Activated CD8-positive, alpha-beta T cell treated with anti-CD3 and anti-CD28 coated beads, Interleukin-2, amount 10 ng/mL, durations not matched to agents 7 days and 5 days (primary cell): Measurements from ENCODE around the gene CCDC106. TPM values are rescaled to one million over a fixed set of nuclear protein-coding genes. Genes with fewer than 3 reads are reported as not detected.

ENCODE experiments used
- ATAC-seq: fragments of 150-1000 bp; cut with Tn5 transposase; one replicate; pipeline ENCODE4 v1.10.0; 2021; ENCODE audit warnings: moderate library complexity
- CTCF ChIA-PET: fragments of 350-600 bp; sonication (Branson Sonifier 250); formaldehyde crosslinking; loops from one replicate; lab custom pipeline; 2021; ENCODE audit warnings: antibody characterized with exemption; lab: Charles Lee
- POLR2A ChIA-PET: fragments of 350-600 bp; sonication (Branson Sonifier 250); formaldehyde crosslinking; loops from one replicate; lab custom pipeline; 2021; ENCODE audit warnings: antibody characterized with exemption; lab: Charles Lee
- DNase-seq: peaks from one replicate; pipeline ENCODE4 v3.0.0-alpha.2; 2020
- H3K27ac Mint-ChIP-seq: one replicate; pipeline ENCODE4 v1.8.0; 2021; ENCODE audit warnings: mild to moderate bottlenecking, mixed read lengths
- H3K27me3 Mint-ChIP-seq: one replicate; pipeline ENCODE4 v1.8.0; 2021; ENCODE audit warnings: low read depth, mixed read lengths
- H3K36me3 Mint-ChIP-seq: one replicate; pipeline ENCODE4 v1.8.0; 2021; ENCODE audit warnings: low read depth, mixed read lengths
- H3K4me1 Mint-ChIP-seq: one replicate; pipeline ENCODE4 v1.8.0; 2021; ENCODE audit warnings: low read depth, mixed read lengths
- H3K4me3 Mint-ChIP-seq: one replicate; pipeline ENCODE4 v1.8.0; 2021; ENCODE audit warnings: mild to moderate bottlenecking, mixed read lengths
- H3K9me3 Mint-ChIP-seq: one replicate; pipeline ENCODE4 v1.8.0; 2022; ENCODE audit warnings: mixed read lengths; ENCODE audit not compliant: insufficient read depth
- total RNA-seq, 2 experiments: library from RNA; stranded (reverse); gene quantifications; one replicate each; pipeline ENCODE4 v1.2.3, GENCODE V29; 2021

The CCDC106 gene
- total RNA-seq, 2 experiments from 2014 or later = 8.7 to 9.4 TPM

GRCh38 chr19:55638864-55639359, 9.1 kb upstream of the CCDC106 start:
- DNase-seq (peak; percentile 78), ATAC-seq (peak; percentile 10)
- Mint-ChIP-seq H3K36me3 (peaks cover 37% of the 10 kb centered on the region), H3K27me3 (no peaks in the 10 kb centered on the region), H3K4me3 (peak overlapping the region; percentile 31), H3K4me1 (peaks cover 73% of the 10 kb centered on the region), H3K9me3 (no peaks in the 10 kb centered on the region), H3K27ac (peak overlapping the region; percentile 82)
- POLR2A ChIA-PET = interaction anchor here (1.0 kb wide), 1 partner anchor 9 kb away, joined by 3 read pairs; no protein-coding TSS in a partner anchor
- CTCF ChIA-PET = interaction anchor here (0.6 to 1.9 kb wide), 10 partner anchors 9 to 124 kb away, joined by 3 to 14 read pairs (median 3); partner anchors contain the start of genes CCDC106, FIZ1 and U2AF2

- peak; percentile 28 for ATAC-seq
- Mint-ChIP-seq H3K9me3 (no peaks in the 10 kb centered on the region), H3K36me3 (peaks cover 35% of the 10 kb centered on the region), H3K4me3 (peak overlapping the region; percentile 78), H3K27ac (peak overlapping the region; percentile 90), H3K4me1 (peaks cover 68% of the 10 kb centered on the region), H3K27me3 (no peaks in the 10 kb centered on the region)
- POLR2A ChIA-PET = interaction anchor here (0.8 kb wide), 1 partner anchor 15 kb away, joined by 4 read pairs; the partner anchor contains the start of gene U2AF2
- CTCF ChIA-PET = interaction anchor here (0.7 to 1.9 kb wide), 6 partner anchors 9 to 34 kb away, joined by 3 to 14 read pairs (median 4); partner anchors contain the start of genes U2AF2, ZNF784 and ZNF865
- peak; percentile 73 for DNase-seq
Observed at GRCh38 chr19:55640043-55640576, 7.9 kb upstream of the CCDC106 start.

GRCh38 chr19:55640577-55641425, 7.2 kb upstream of the CCDC106 start, which contains the start of gene ZNF580:
TSS of gene ZNF580 (plus strand) at chr19:55641002. CDS start at chr19:55642509, 1,507 bp downstream.
- DNase-seq (peak; percentile 65), ATAC-seq (peak; percentile 45)
- Mint-ChIP-seq H3K36me3 (peaks cover 39% of the 10 kb centered on the region), H3K9me3 (no peaks in the 10 kb centered on the region), H3K27ac (peak within 1 kb of the TSS; percentile 91), H3K4me1 (peaks cover 69% of the 10 kb centered on the region), H3K27me3 (no peaks in the 10 kb centered on the region), H3K4me3 (peak within 1 kb of the TSS; percentile 82)
- POLR2A ChIA-PET = no interaction called here
- CTCF ChIA-PET = interaction anchor here (0.7 to 1.9 kb wide), 5 partner anchors 8 to 35 kb away, joined by 3 to 14 read pairs (median 4); partner anchors contain the start of genes U2AF2 and ZNF865

- Mint-ChIP-seq H3K27me3 (no peaks in the 10 kb centered on the region), H3K9me3 (no peaks in the 10 kb centered on the region), H3K36me3 (peaks cover 34% of the 10 kb centered on the region), H3K4me1 (peaks cover 61% of the 10 kb centered on the region), H3K27ac (peak overlapping the region; percentile 91), H3K4me3 (peak overlapping the region; percentile 82)
- ChIA-PET POLR2A (interaction anchor here (1.7 to 1.9 kb wide), 2 partner anchors 9 to 13 kb away, joined by 4 to 7 read pairs; partner anchors contain the start of gene U2AF2), CTCF (interaction anchor here (1.2 to 2.0 kb wide), 3 partner anchors 13 to 42 kb away, joined by 3 to 17 read pairs (median 6); partner anchors contain the start of genes FIZ1, U2AF2 and ZNF865)
- no peak for ATAC-seq
- DNase-seq = peak; percentile 51
Observed at GRCh38 chr19:55641426-55642152, 6.4 kb upstream of the CCDC106 start.

- DNase-seq (peak; percentile 47), ATAC-seq (peak; percentile 12)
- Mint-ChIP-seq H3K4me3 (peak overlapping the region; percentile 86), H3K4me1 (peaks cover 60% of the 10 kb centered on the region), H3K9me3 (no peaks in the 10 kb centered on the region), H3K27ac (peak overlapping the region; percentile 95), H3K36me3 (peaks cover 37% of the 10 kb centered on the region), H3K27me3 (no peaks in the 10 kb centered on the region)
- CTCF ChIA-PET = interaction anchor here (1.0 to 2.0 kb wide), 5 partner anchors 9 to 43 kb away, joined by 3 to 17 read pairs (median 6); partner anchors contain the start of genes FIZ1, U2AF2 and ZNF865
- POLR2A ChIA-PET = interaction anchor here (0.9 to 1.9 kb wide), 4 partner anchors 10 to 25 kb away, joined by 3 to 7 read pairs (median 4); partner anchors contain the start of gene U2AF2
Observed at GRCh38 chr19:55642153-55643002, 5.6 kb upstream of the CCDC106 start.

- Mint-ChIP-seq H3K4me1 (peaks cover 58% of the 10 kb centered on the region), H3K27me3 (no peaks in the 10 kb centered on the region), H3K9me3 (no peaks in the 10 kb centered on the region), H3K27ac (peak within 1 kb of the TSS; percentile 95), H3K4me3 (peak within 1 kb of the TSS; percentile 86), H3K36me3 (peaks cover 32% of the 10 kb centered on the region)
- POLR2A ChIA-PET = interaction anchor here (0.9 to 1.9 kb wide), 4 partner anchors 9 to 25 kb away, joined by 3 to 7 read pairs (median 4); partner anchors contain the start of gene U2AF2
- CTCF ChIA-PET = interaction anchor here (1.0 to 2.0 kb wide), 5 partner anchors 10 to 44 kb away, joined by 3 to 17 read pairs (median 6); partner anchors contain the start of genes FIZ1, U2AF2 and ZNF865
- DNase-seq (peak; percentile 82), ATAC-seq (peak; percentile 61)
Observed at GRCh38 chr19:55643003-55643886, 4.8 kb upstream of the CCDC106 start, which contains the start of gene ZNF581. TSS of gene ZNF581 (plus strand) at chr19:55643649. CDS start at chr19:55644572, 923 bp downstream.

GRCh38 chr19:55643887-55644176, 4.2 kb upstream of the CCDC106 start:
- no peaks in the 10 kb centered on the region for H3K27me3 Mint-ChIP-seq
- peak overlapping the region; percentile 95 for H3K27ac Mint-ChIP-seq
- CTCF ChIA-PET = interaction anchor here (1.3 to 1.9 kb wide), 2 partner anchors 10 to 11 kb away, joined by 4 to 9 read pairs; partner anchors contain the start of gene U2AF2
- peaks cover 29% of the 10 kb centered on the region for H3K36me3 Mint-ChIP-seq
- H3K4me1 Mint-ChIP-seq = peaks cover 59% of the 10 kb centered on the region
- POLR2A ChIA-PET = interaction anchor here (2.4 kb wide), 1 partner anchor 11 kb away, joined by 6 read pairs; no protein-coding TSS in a partner anchor
- no peak for ATAC-seq
- DNase-seq = no peak
- no peaks in the 10 kb centered on the region for H3K9me3 Mint-ChIP-seq
- peak overlapping the region; percentile 86 for H3K4me3 Mint-ChIP-seq

GRCh38 chr19:55644191-55644833, 3.7 kb upstream of the CCDC106 start:
- Mint-ChIP-seq H3K9me3 (no peaks in the 10 kb centered on the region), H3K36me3 (peaks cover 25% of the 10 kb centered on the region), H3K4me1 (peaks cover 54% of the 10 kb centered on the region), H3K27ac (peak overlapping the region; percentile 95), H3K27me3 (no peaks in the 10 kb centered on the region), H3K4me3 (peak overlapping the region; percentile 86)
- CTCF ChIA-PET = interaction anchor here (1.3 kb wide), 1 partner anchor 10 kb away, joined by 4 read pairs; the partner anchor contains the start of gene U2AF2
- DNase-seq (no peak), ATAC-seq (no peak)
- POLR2A ChIA-PET = interaction anchor here (2.4 kb wide), 1 partner anchor 10 kb away, joined by 6 read pairs; no protein-coding TSS in a partner anchor
